Liver (tissue), 9 donors: ENCODE measurements around the gene TRIM45. TPM values are rescaled to one million over a fixed set of nuclear protein-coding genes. Genes with fewer than 3 reads are reported as not detected.

Source experiments
- DNase-seq: peaks from one replicate; pipeline ENCODE4 v3.0.0-alpha.2; 2017; ENCODE audit warnings: low spot score
- H3K27ac ChIP-seq, 2 donors: one replicate each; pipeline ENCODE4 v1.7.0; 2013; ENCODE audit warnings: inconsistent platforms in 2 of 2, low read length in 2 of 2, control low read depth in 1 of 2, low read depth in 1 of 2, mild to moderate bottlenecking in 1 of 2
- H3K27me3 ChIP-seq, 4 donors: one replicate each; pipeline versions ENCODE4 v1.6.1 to v1.7.0; 2013; ENCODE audit warnings: low read length in 3 of 4, inconsistent platforms in 1 of 4, mild to moderate bottlenecking in 1 of 4, moderate library complexity in 1 of 4; ENCODE audit not compliant: control insufficient read depth in 4 of 4, insufficient read depth in 4 of 4
- H3K36me3 ChIP-seq, 4 donors: one replicate each; pipeline versions ENCODE4 v1.6.1 to v1.7.0; 2013; ENCODE audit warnings: low read length in 3 of 4, mild to moderate bottlenecking in 3 of 4, low read depth in 1 of 4, moderate library complexity in 1 of 4; ENCODE audit not compliant: control insufficient read depth in 4 of 4, insufficient read depth in 3 of 4
- H3K4me1 ChIP-seq, 4 donors: one replicate each; pipeline versions ENCODE4 v1.6.1 to v1.7.0; 2013; ENCODE audit warnings: low read length in 3 of 4, mild to moderate bottlenecking in 3 of 4, moderate library complexity in 1 of 4; ENCODE audit not compliant: control insufficient read depth in 4 of 4, insufficient read depth in 4 of 4
- H3K4me3 ChIP-seq, 3 donors: one replicate each; pipeline versions ENCODE4 v1.6.1 to v1.7.0; 2013; ENCODE audit warnings: low read length in 3 of 3, control low read depth in 1 of 3, low read depth in 1 of 3, mild to moderate bottlenecking in 1 of 3
- H3K9ac ChIP-seq, 2 donors: one replicate each; pipeline ENCODE4 v1.7.0; 2013; ENCODE audit warnings: low read length in 2 of 2, mild to moderate bottlenecking in 2 of 2, moderate library complexity in 2 of 2, control low read depth in 1 of 2, low read depth in 1 of 2
- H3K9me3 ChIP-seq, 4 donors: one replicate each; pipeline versions ENCODE4 v1.6.1 to v1.7.0; 2013; ENCODE audit warnings: low read length in 3 of 4; ENCODE audit not compliant: control insufficient read depth in 4 of 4
- EGR1 ChIP-seq, 2 donors: IDR thresholded peaks; 2 replicates each; pipeline ENCODE4 v1.6.1; 2016 to 2018; ENCODE audit warnings: antibody characterized with exemption in 2 of 2, low read depth in 2 of 2
- FOXA1 ChIP-seq: IDR thresholded peaks from 2 replicates; pipeline ENCODE4 v1.6.1; 2016; ENCODE audit warnings: antibody characterized with exemption
- FOXA2 ChIP-seq: IDR thresholded peaks from 2 replicates; pipeline ENCODE4 v1.6.1; 2016; ENCODE audit warnings: antibody characterized with exemption
- HNF4A ChIP-seq, 2 donors: conservative IDR thresholded peaks; 2 replicates each; pipeline ENCODE4 v1.6.1; 2016; ENCODE audit warnings: antibody characterized with exemption in 2 of 2, mild to moderate bottlenecking in 2 of 2
- HNF4G ChIP-seq: IDR thresholded peaks from 2 replicates; pipeline ENCODE4 v1.6.1; 2016; ENCODE audit warnings: antibody characterized with exemption
- NR2F2 ChIP-seq: IDR thresholded peaks from 2 replicates; pipeline ENCODE4 v1.6.1; 2016; ENCODE audit warnings: antibody characterized with exemption
- RAD21 ChIP-seq, 2 donors: IDR thresholded peaks; 2 replicates each; pipeline ENCODE4 v1.6.1; 2016; ENCODE audit warnings: antibody characterized with exemption in 2 of 2, mild to moderate bottlenecking in 2 of 2
- RXRA ChIP-seq, 2 donors: IDR thresholded peaks; 2 replicates each; pipeline ENCODE4 v1.6.1; 2017 to 2018; ENCODE audit warnings: antibody characterized with exemption in 2 of 2, mild to moderate bottlenecking in 1 of 2
- SP1 ChIP-seq: IDR thresholded peaks from 2 replicates; pipeline ENCODE4 v1.6.1; 2018; ENCODE audit warnings: antibody characterized with exemption, mild to moderate bottlenecking
- TAF1 ChIP-seq: conservative IDR thresholded peaks from 2 replicates; pipeline ENCODE4 v1.6.1; 2016; ENCODE audit warnings: antibody characterized with exemption, mild to moderate bottlenecking
- YY1 ChIP-seq: IDR thresholded peaks from 2 replicates; pipeline ENCODE4 v1.6.1; 2016; ENCODE audit warnings: antibody characterized with exemption, mild to moderate bottlenecking
- WGBS: extraction: QIAGEN DNeasy Blood & Tissue Kit; methylation state at CpG from one replicate; pipeline ENCODE4 v1.1.7; 2013; 5-methylcytosine and 5-hydroxymethylcytosine counted together
- polyA plus RNA-seq, 2 donors: library from polyadenylated mRNA; stranded (reverse) in 1 of 2; unstranded in 1 of 2; fragments of 200-250 nt in 1 of 2; fragments of >200 nt in 1 of 2; fragmentation: Nextera tagmentation in 1 of 2; extraction: Ambion mirVana in 1 of 2; gene quantifications; one replicate each; pipeline versions ENCODE4 v1.2.1 to v1.2.3, GENCODE V29; 2013 to 2015
- total RNA-seq, 2 donors: library from RNA; depleted of rRNA; stranded (reverse); fragments of >200 nt; gene quantifications; one replicate each; pipeline ENCODE4 v1.2.3, GENCODE V29; 2014
- TF ChIP-seq, protein P1 (sequence below): IDR thresholded peaks from 2 replicates; pipeline ENCODE4 v1.6.1; 2016; ENCODE audit warnings: antibody characterized with exemption
- TF ChIP-seq, protein P2 (sequence below): fragments of 150-350 bp; IDR thresholded peaks from 2 replicates; pipeline ENCODE4 v1.5.1; 2017; ENCODE audit warnings: improper control_type of control experiment, low read depth, low read length; ENCODE audit not compliant: missing input control
- TF ChIP-seq, protein P3 (sequence below): IDR thresholded peaks from 2 replicates; pipeline ENCODE4 v1.6.1; 2016; ENCODE audit warnings: antibody characterized with exemption, mild to moderate bottlenecking
- TF ChIP-seq, protein P4 (sequence below): IDR thresholded peaks from 2 replicates; pipeline ENCODE4 v1.6.1; 2016; ENCODE audit warnings: antibody characterized with exemption
- TF ChIP-seq, protein P5 (sequence below): IDR thresholded peaks from 2 replicates; pipeline ENCODE4 v1.6.1; 2016; ENCODE audit warnings: antibody characterized with exemption
- donor health status: healthy.
- donor health status: healthy.
- donor health status: healthy.
- donor health status: healthy.
- donor health status: healthy.

Gene TRIM45
- total and polyA plus RNA-seq, 4 donors, result 0.28 to 1.5 (median 0.52) TPM

DNA sequence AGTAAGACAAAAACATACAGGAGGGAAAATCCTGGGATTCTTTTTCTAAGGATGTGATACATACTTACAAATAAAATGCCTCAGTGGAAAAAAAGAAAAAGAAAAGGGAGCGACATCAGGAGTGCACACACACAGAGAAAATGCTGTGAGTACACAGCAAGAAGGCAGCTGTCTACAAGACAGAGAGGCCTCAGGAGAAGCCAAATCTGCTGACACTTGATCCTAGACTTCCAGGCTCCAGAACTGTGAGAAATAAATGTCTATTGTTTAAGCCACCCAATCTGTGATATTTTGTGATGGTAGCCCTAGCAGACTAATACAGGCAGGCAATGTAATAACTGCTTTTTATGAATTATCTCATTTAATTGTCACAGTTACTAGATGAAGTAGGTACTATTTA lies 17.0 kb upstream of the TRIM45 start:
- no peaks in the 10 kb centered on the region for H3K36me3 ChIP-seq
- no peak overlapping the region for H3K9ac ChIP-seq
- DNase-seq, result no peak
- H3K27ac ChIP-seq, result no peak overlapping the region
- no peaks in the 10 kb centered on the region for H3K9me3 ChIP-seq
- 96% methylated on average over 1 of the region's 1 CpG for WGBS
- no peaks in the 10 kb centered on the region for H3K27me3 ChIP-seq
- no peaks in the 10 kb centered on the region for H3K4me1 ChIP-seq
- H3K4me3 ChIP-seq, result no peak overlapping the region
- no peak for TF ChIP-seq EGR1 (IDR thresholded peaks at IDR 0.05; ENCODE audit: low read depth in 2 of 2)
- no peak for TF ChIP-seq NR2F2
- TF ChIP-seq YY1, result no peak
- TF ChIP-seq HNF4G, result no peak
- no peak for TF ChIP-seq RAD21 (IDR thresholded peaks at IDR 0.05)
- TF ChIP-seq RXRA (IDR thresholded peaks at IDR 0.05), result no peak
- TF ChIP-seq, protein P1, sequence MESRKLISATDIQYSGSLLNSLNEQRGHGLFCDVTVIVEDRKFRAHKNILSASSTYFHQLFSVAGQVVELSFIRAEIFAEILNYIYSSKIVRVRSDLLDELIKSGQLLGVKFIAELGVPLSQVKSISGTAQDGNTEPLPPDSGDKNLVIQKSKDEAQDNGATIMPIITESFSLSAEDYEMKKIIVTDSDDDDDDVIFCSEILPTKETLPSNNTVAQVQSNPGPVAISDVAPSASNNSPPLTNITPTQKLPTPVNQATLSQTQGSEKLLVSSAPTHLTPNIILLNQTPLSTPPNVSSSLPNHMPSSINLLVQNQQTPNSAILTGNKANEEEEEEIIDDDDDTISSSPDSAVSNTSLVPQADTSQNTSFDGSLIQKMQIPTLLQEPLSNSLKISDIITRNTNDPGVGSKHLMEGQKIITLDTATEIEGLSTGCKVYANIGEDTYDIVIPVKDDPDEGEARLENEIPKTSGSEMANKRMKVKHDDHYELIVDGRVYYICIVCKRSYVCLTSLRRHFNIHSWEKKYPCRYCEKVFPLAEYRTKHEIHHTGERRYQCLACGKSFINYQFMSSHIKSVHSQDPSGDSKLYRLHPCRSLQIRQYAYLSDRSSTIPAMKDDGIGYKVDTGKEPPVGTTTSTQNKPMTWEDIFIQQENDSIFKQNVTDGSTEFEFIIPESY, result no peak
- no peak for TF ChIP-seq TAF1
- TF ChIP-seq, protein P2, sequence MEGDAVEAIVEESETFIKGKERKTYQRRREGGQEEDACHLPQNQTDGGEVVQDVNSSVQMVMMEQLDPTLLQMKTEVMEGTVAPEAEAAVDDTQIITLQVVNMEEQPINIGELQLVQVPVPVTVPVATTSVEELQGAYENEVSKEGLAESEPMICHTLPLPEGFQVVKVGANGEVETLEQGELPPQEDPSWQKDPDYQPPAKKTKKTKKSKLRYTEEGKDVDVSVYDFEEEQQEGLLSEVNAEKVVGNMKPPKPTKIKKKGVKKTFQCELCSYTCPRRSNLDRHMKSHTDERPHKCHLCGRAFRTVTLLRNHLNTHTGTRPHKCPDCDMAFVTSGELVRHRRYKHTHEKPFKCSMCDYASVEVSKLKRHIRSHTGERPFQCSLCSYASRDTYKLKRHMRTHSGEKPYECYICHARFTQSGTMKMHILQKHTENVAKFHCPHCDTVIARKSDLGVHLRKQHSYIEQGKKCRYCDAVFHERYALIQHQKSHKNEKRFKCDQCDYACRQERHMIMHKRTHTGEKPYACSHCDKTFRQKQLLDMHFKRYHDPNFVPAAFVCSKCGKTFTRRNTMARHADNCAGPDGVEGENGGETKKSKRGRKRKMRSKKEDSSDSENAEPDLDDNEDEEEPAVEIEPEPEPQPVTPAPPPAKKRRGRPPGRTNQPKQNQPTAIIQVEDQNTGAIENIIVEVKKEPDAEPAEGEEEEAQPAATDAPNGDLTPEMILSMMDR, result no peak
- TF ChIP-seq FOXA1, result no peak
- TF ChIP-seq FOXA2, result no peak
- no peak for TF ChIP-seq SP1
- TF ChIP-seq, protein P3, sequence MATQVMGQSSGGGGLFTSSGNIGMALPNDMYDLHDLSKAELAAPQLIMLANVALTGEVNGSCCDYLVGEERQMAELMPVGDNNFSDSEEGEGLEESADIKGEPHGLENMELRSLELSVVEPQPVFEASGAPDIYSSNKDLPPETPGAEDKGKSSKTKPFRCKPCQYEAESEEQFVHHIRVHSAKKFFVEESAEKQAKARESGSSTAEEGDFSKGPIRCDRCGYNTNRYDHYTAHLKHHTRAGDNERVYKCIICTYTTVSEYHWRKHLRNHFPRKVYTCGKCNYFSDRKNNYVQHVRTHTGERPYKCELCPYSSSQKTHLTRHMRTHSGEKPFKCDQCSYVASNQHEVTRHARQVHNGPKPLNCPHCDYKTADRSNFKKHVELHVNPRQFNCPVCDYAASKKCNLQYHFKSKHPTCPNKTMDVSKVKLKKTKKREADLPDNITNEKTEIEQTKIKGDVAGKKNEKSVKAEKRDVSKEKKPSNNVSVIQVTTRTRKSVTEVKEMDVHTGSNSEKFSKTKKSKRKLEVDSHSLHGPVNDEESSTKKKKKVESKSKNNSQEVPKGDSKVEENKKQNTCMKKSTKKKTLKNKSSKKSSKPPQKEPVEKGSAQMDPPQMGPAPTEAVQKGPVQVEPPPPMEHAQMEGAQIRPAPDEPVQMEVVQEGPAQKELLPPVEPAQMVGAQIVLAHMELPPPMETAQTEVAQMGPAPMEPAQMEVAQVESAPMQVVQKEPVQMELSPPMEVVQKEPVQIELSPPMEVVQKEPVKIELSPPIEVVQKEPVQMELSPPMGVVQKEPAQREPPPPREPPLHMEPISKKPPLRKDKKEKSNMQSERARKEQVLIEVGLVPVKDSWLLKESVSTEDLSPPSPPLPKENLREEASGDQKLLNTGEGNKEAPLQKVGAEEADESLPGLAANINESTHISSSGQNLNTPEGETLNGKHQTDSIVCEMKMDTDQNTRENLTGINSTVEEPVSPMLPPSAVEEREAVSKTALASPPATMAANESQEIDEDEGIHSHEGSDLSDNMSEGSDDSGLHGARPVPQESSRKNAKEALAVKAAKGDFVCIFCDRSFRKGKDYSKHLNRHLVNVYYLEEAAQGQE, result no peak
- TF ChIP-seq, protein P4, sequence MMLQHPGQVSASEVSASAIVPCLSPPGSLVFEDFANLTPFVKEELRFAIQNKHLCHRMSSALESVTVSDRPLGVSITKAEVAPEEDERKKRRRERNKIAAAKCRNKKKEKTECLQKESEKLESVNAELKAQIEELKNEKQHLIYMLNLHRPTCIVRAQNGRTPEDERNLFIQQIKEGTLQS, result no peak
- TF ChIP-seq HNF4A (conservative IDR thresholded peaks at IDR 0.05), result no peak

DNA sequence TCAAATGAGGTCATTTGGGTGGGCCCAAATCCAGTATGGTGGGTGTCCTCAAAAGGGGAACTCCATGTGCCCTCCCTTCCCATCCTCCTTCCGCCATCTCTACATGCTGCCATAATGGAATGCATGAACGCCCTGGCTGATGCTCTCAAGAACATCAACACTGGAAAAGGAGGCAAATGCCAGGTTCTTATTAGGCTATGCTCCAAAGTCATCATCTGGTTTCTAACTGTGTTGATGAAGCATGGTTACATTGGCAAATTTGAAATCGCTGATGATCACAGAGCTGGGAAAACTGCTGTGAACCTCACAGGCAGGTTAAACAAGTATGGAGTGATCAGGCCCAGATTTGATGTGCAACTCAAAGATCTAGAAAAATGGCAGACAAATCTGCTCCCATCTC lies 16.6 kb upstream of the TRIM45 start:
- 90% methylated on average over 3 of the region's 3 CpGs for WGBS
- no peaks in the 10 kb centered on the region for H3K9me3 ChIP-seq
- no peak overlapping the region for H3K27ac ChIP-seq
- no peaks in the 10 kb centered on the region for H3K36me3 ChIP-seq
- H3K27me3 ChIP-seq, result no peaks in the 10 kb centered on the region
- TF ChIP-seq, protein P5, sequence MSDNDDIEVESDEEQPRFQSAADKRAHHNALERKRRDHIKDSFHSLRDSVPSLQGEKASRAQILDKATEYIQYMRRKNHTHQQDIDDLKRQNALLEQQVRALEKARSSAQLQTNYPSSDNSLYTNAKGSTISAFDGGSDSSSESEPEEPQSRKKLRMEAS, result no peak
- TF ChIP-seq, protein P3, result no peak
- TF ChIP-seq SP1, result no peak
- H3K4me3 ChIP-seq, result no peak overlapping the region
- DNase-seq, result no peak
- no peaks in the 10 kb centered on the region for H3K4me1 ChIP-seq
- H3K9ac ChIP-seq, result no peak overlapping the region
